HL-60 (cell line): ENCODE results near the gene SNAI3.

Experiments
- DNase-seq, 2 experiments: peaks; one replicate each; pipeline ENCODE4 v3.0.0-alpha.2; 2010 to 2020; ENCODE audit warnings: low read depth in 1 of 2, low spot score in 1 of 2
- H3K27ac ChIP-seq: fragments of 250-450 bp; sonication (Bioruptor Pico); replicated peaks from 2 replicates; pipeline ENCODE4 v1.5.1; 2020; ENCODE audit warnings: mild to moderate bottlenecking, moderate library complexity
- H3K27me3 ChIP-seq: fragments of 250-450 bp; sonication (Bioruptor Pico); 2 replicates; pipeline ENCODE4 v1.5.1; 2021; ENCODE audit warnings: mild to moderate bottlenecking, moderate library complexity; ENCODE audit not compliant: insufficient read depth, poor library complexity, severe bottlenecking
- H3K4me3 ChIP-seq: replicated peaks from 2 replicates; pipeline ENCODE4 v1.5.1; 2011; ENCODE audit warnings: mild to moderate bottlenecking, control low read depth, low read length; ENCODE audit not compliant: insufficient read depth
- GABPA ChIP-seq: IDR thresholded peaks from 2 replicates; pipeline ENCODE4 v1.6.1; 2012; ENCODE audit warnings: low read depth
- POLR2AphosphoS5 ChIP-seq: IDR thresholded peaks from 2 replicates; pipeline ENCODE4 v1.6.1; 2012; ENCODE audit warnings: low read depth
- SPI1 ChIP-seq: IDR thresholded peaks from 2 replicates; pipeline ENCODE4 v1.6.1; 2012; ENCODE audit warnings: low read depth, mild to moderate bottlenecking, borderline replicate concordance
- TF ChIP-seq, protein P1 (sequence below): IDR thresholded peaks from one replicate; pipeline ENCODE4 v1.5.1; 2011; ENCODE audit warnings: low read length, control low read depth, inconsistent platforms; ENCODE audit not compliant: insufficient read depth
- TF ChIP-seq, protein P2 (sequence below): IDR thresholded peaks from 2 replicates; pipeline ENCODE4 v1.6.1; 2012; ENCODE audit warnings: low read depth; ENCODE audit not compliant: insufficient replicate concordance

SNAI3 gene

GRCh38 chr16:88681084-88681680 lies 5.1 kb downstream of the SNAI3 start:
- H3K27ac ChIP-seq: peak overlapping the region; percentile 89
- H3K27me3 ChIP-seq: no peaks in the 10 kb centered on the region
- no peak overlapping the region for H3K4me3 ChIP-seq

GRCh38 chr16:88680554-88681083 lies 5.7 kb downstream of the SNAI3 start:
- no peak overlapping the region for H3K4me3 ChIP-seq
- no peak for DNase-seq
- TF ChIP-seq SPI1 (no peak), GABPA (no peak), POLR2AphosphoS5 (no peak)
- TF ChIP-seq, protein P1, sequence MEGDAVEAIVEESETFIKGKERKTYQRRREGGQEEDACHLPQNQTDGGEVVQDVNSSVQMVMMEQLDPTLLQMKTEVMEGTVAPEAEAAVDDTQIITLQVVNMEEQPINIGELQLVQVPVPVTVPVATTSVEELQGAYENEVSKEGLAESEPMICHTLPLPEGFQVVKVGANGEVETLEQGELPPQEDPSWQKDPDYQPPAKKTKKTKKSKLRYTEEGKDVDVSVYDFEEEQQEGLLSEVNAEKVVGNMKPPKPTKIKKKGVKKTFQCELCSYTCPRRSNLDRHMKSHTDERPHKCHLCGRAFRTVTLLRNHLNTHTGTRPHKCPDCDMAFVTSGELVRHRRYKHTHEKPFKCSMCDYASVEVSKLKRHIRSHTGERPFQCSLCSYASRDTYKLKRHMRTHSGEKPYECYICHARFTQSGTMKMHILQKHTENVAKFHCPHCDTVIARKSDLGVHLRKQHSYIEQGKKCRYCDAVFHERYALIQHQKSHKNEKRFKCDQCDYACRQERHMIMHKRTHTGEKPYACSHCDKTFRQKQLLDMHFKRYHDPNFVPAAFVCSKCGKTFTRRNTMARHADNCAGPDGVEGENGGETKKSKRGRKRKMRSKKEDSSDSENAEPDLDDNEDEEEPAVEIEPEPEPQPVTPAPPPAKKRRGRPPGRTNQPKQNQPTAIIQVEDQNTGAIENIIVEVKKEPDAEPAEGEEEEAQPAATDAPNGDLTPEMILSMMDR: no peak
- TF ChIP-seq, protein P2, sequence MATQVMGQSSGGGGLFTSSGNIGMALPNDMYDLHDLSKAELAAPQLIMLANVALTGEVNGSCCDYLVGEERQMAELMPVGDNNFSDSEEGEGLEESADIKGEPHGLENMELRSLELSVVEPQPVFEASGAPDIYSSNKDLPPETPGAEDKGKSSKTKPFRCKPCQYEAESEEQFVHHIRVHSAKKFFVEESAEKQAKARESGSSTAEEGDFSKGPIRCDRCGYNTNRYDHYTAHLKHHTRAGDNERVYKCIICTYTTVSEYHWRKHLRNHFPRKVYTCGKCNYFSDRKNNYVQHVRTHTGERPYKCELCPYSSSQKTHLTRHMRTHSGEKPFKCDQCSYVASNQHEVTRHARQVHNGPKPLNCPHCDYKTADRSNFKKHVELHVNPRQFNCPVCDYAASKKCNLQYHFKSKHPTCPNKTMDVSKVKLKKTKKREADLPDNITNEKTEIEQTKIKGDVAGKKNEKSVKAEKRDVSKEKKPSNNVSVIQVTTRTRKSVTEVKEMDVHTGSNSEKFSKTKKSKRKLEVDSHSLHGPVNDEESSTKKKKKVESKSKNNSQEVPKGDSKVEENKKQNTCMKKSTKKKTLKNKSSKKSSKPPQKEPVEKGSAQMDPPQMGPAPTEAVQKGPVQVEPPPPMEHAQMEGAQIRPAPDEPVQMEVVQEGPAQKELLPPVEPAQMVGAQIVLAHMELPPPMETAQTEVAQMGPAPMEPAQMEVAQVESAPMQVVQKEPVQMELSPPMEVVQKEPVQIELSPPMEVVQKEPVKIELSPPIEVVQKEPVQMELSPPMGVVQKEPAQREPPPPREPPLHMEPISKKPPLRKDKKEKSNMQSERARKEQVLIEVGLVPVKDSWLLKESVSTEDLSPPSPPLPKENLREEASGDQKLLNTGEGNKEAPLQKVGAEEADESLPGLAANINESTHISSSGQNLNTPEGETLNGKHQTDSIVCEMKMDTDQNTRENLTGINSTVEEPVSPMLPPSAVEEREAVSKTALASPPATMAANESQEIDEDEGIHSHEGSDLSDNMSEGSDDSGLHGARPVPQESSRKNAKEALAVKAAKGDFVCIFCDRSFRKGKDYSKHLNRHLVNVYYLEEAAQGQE: no peak
- H3K27me3 ChIP-seq: no peaks in the 10 kb centered on the region
- no peak overlapping the region; the same call in 1 of the 2 replicates for H3K27ac ChIP-seq

More at GRCh38 chr16:88681084-88681680, 5.1 kb downstream of the SNAI3 start:
- TF ChIP-seq SPI1 (no peak), POLR2AphosphoS5 (no peak), GABPA (no peak)
- TF ChIP-seq, protein P2: no peak
- TF ChIP-seq, protein P1: no peak
- peak in 1 of 2 experiments; percentile 65 for DNase-seq

DNA sequence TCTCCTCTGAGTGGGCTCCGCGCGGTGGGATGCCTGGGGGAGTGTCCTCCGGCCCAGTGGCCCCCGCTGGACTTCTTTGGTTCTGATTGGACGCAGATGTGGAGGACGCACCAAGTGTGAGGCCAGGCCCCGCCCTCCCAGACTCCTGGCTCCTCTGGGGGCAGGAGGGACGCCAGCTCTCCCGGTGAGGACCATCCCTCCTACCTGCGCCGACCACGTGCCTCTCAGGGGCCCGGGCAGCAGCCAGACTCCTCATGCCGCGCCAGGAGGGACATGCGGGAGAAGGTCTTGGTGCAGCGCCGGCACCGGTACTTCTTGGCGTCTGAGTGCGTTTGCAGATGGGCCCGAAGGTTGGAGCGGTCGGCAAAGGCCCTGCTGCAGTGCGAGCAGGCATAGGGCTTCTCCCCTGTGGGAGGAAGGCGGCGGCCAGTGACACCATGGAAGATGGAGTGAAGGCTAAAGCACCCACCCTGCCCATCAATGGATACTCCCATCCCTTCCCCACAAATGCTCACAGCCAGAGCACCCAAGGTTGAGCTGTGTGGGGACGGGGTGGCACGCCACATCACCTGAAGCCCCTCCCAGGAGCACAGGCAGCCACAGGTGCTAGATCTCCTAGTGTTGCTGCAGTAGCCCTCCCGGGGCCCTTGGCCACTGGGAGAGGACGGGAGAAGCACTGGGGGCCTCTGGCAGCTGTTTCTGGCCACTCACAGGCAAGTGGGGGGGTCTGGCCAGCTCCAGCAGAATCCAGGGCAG lies 7.9 kb downstream of the SNAI3 start:
- H3K27ac ChIP-seq: no peak overlapping the region
- DNase-seq: no peak
- TF ChIP-seq, protein P1: no peak
- TF ChIP-seq, protein P2: no peak
- no peak for TF ChIP-seq SPI1
- no peak for TF ChIP-seq GABPA
- TF ChIP-seq POLR2AphosphoS5: no peak
- no peaks in the 10 kb centered on the region for H3K27me3 ChIP-seq
- H3K4me3 ChIP-seq: no peak overlapping the region
